Lower leg skin (tissue), 4 donors: ENCODE data around the gene ZMYM5. TPM values are rescaled to one million over a fixed set of nuclear protein-coding genes. Genes with fewer than 3 reads are reported as not detected.
A peak's percentile ranks its signal among the peaks of the same experiment; 100 is the strongest.

ENCODE experiments used
- DNase-seq, 2 donors: peaks; one replicate each; pipeline ENCODE4 v3.0.0-alpha.2; 2019; ENCODE audit warnings: low spot score in 2 of 2
- H3K4me3 ChIP-seq: fragments of 200-600 bp; sonication (generic); 2 replicates; pipeline ENCODE4 v1.5.1; 2017; ENCODE audit warnings: mild to moderate bottlenecking, low read depth; ENCODE audit not compliant: poor library complexity, severe bottlenecking
- POLR2A ChIP-seq, 2 donors: fragments of 450-650 bp; IDR thresholded peaks; one replicate each; pipeline ENCODE4 v1.6.1; 2016 to 2017; ENCODE audit warnings: antibody characterized with exemption in 2 of 2, mild to moderate bottlenecking in 1 of 2, moderate library complexity in 1 of 2
- WGBS, 2 donors: methylation state at CpG; one replicate each; pipeline ENCODE4 v1.1.5; 2018; 5-methylcytosine and 5-hydroxymethylcytosine counted together
- intact Hi-C: fragments of 100-400 bp; cut with DNase I; formaldehyde crosslinking; loops from one replicate; pipeline ENCODE4 v1.15.0; 2023; ENCODE audit warnings: low total_unique reads
- total RNA-seq, 4 donors: library from RNA; depleted of rRNA; stranded (reverse); fragments of >200 nt; gene quantifications; one replicate each; pipeline ENCODE4 v1.1.0, GENCODE V29; 2016
- TF ChIP-seq, protein P1 (sequence below), 3 donors: fragments of 450-650 bp; IDR thresholded peaks; one replicate each; pipeline ENCODE4 v1.5.1; 2016; ENCODE audit warnings: antibody characterized with exemption in 3 of 3, mild to moderate bottlenecking in 3 of 3, moderate library complexity in 2 of 3

The ZMYM5 gene
- total RNA-seq, 4 donors from 2014 or later = 14.1 to 20.0 (median 18.0) TPM

DNA sequence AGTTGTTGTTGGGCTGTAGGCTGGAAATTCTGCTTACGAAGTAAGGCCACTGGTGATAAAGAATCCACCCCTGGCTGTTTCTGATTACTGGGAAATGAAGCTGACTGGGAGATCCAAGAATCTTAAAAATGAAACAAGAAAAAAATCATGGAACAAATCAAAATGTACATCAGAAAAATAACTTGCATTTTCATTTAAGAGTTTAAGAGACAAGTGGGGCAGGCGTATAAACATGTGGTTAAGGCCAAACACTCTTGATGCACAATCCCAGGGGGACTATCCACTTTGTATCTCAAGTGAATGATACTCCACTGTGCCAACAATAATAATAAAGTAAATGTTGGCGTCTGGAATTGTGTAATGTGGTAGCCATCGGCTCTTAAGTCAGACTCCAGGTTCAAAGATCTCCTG, 24.6 kb downstream of the ZMYM5 start:
- intact Hi-C loops = no loop called here
- 52 to 55% methylated on average over 4 of the region's 4 CpGs for WGBS, 2 donors
- DNase-seq = no peak

DNA sequence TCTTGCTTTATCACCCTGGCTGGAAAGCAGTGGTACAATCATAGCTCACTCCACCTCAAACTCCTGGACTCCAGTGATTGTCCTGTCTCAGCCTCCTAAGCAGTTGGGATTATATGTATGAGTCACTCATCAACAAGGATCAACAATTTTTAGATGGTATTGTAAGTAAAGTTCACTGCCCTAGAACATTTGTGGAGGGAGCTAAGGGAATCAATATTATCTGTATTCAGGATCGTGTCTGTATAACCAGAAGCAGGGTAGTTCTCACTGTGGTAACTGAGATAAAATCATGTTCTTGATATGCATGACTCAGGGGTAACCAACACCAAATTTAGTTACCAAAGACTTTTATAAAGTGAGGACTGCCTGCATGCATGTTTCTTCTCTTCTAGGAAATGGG, 27.0 kb downstream of the ZMYM5 start:
- intact Hi-C loops = no loop called here
- TF ChIP-seq, protein P1, sequence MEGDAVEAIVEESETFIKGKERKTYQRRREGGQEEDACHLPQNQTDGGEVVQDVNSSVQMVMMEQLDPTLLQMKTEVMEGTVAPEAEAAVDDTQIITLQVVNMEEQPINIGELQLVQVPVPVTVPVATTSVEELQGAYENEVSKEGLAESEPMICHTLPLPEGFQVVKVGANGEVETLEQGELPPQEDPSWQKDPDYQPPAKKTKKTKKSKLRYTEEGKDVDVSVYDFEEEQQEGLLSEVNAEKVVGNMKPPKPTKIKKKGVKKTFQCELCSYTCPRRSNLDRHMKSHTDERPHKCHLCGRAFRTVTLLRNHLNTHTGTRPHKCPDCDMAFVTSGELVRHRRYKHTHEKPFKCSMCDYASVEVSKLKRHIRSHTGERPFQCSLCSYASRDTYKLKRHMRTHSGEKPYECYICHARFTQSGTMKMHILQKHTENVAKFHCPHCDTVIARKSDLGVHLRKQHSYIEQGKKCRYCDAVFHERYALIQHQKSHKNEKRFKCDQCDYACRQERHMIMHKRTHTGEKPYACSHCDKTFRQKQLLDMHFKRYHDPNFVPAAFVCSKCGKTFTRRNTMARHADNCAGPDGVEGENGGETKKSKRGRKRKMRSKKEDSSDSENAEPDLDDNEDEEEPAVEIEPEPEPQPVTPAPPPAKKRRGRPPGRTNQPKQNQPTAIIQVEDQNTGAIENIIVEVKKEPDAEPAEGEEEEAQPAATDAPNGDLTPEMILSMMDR (IDR thresholded peaks at IDR 0.05) = no peak
- no peak for TF ChIP-seq POLR2A (IDR thresholded peaks at IDR 0.05)
- no peak overlapping the region for H3K4me3 ChIP-seq
- 85 to 88% methylated on average over 1 of the region's 1 CpG for WGBS, 2 donors
- no peak for DNase-seq

More for the DNA sequence above, 24.6 kb downstream of the ZMYM5 start:
- H3K4me3 ChIP-seq = no peak overlapping the region
- TF ChIP-seq, protein P1 (IDR thresholded peaks at IDR 0.05) = no peak
- TF ChIP-seq POLR2A (IDR thresholded peaks at IDR 0.05) = no peak

DNA sequence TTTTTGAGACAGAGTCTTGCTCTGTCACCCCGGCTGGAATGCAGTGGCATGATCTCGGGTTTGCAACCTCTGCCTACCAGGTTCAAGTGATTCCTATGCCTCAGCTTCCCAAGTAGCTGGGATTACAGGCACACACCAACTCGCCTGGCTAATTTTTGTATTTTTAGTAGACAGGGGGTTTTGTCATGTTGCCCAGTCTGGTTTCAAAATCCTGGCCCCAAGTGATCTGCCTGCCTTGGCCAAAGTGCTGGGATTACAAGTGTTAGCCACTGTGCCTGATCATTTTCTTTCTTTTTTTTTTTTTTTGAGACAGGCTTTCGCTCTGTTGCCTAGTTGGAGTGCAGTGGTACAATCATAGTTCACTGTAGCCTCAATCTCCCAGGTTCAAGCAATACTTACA, 28.7 kb downstream of the ZMYM5 start:
- no peak for DNase-seq
- TF ChIP-seq, protein P1 (IDR thresholded peaks at IDR 0.05) = no peak
- no peak for TF ChIP-seq POLR2A (IDR thresholded peaks at IDR 0.05)
- intact Hi-C loops = no loop called here
- H3K4me3 ChIP-seq = no peak overlapping the region
- 92% methylated on average over 4 of the region's 4 CpGs for WGBS, 2 donors

DNA sequence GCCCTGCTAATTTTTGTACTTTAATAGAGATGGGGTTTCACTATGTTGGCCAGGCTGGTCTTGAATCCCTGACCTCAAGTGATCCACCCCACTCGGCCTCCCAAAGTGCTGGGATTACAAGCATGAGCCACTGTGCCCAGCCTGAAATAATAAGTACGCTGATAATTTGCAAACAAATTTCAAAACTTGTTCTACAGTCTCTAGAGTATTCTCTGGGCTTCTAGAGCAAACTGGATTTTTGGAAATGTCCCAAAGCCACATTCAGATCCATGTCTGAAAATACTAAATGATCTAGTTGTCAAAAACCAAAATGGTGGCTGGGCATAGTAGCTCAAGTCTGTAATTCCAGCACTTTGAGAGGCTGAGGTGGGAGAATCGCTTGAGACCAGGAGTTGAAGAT, 40.8 kb downstream of the ZMYM5 start:
- no peak for TF ChIP-seq POLR2A (IDR thresholded peaks at IDR 0.05)
- TF ChIP-seq, protein P1 (IDR thresholded peaks at IDR 0.05) = no peak
- DNase-seq = peak in 1 of 2 donors; percentile 20
- 83 to 93% methylated on average over 3 of the region's 3 CpGs for WGBS, 2 donors
- intact Hi-C loops = no loop called here
- H3K4me3 ChIP-seq = no peak overlapping the region

DNA sequence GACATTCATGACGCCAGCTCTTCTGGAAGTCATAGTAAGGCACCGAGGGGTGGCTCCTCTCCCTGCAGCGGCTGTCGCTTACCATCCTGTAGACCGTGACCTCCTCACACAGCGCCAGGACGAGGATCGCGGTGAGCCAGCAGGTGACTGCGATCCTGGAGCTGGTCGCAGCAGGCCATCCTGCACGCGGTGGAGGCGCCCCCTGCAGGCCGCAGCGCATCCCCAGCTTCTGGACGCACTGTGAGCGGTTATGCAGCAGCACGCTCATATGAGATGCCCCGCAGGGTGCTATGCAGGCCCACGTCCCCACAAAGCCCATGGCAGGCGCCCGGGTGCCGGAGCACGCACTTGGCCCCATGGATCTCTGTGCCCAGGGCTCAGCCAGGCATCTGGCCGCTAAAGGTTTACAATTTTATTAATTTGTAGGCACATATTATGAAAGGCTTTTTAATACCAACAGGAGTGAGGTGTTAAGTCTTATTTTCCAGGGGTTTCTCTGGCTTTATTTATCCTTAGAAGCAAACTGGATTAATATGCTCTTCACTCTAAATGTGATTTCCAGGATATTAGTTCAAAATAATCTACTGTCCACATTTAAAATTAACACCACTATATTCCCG, 45.1 kb downstream of the ZMYM5 start:
- H3K4me3 ChIP-seq = no peak overlapping the region
- DNase-seq = peak in 1 of 2 donors; percentile 85
- intact Hi-C loops = no loop called here
- no peak for TF ChIP-seq POLR2A (IDR thresholded peaks at IDR 0.05)
- TF ChIP-seq, protein P1 (IDR thresholded peaks at IDR 0.05) = no peak
- 88 to 90% methylated on average over 12 to 19 of the region's 27 CpGs for WGBS, 2 donors
